ENCODE results near the gene SLC7A1. TPM values are rescaled to one million over a fixed set of nuclear protein-coding genes. Genes with fewer than 3 reads are reported as not detected.

The SLC7A1 gene
- total and polyA plus RNA-seq, 4 experiments from 2014 or later, result 2.8 to 42.6 (median 22.8) TPM

DNA sequence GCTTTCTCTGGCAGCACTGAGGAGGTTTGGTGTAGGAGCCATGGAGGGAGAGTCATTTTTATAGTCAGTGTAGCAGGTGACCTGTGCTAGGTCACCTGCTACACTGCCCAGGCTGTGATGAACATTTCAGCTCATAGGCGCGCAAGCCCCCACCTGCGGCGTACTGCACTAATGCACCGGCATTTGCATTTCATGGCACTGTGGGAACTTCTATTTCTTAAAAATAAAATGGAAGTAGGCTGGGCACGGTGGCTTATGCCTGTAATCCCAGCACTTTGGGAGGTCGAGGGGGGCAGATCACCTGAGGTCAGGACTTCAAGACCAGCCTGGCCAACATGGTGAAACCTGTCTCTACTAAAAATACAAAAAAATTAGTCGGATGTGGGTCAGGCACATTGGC is 101.0 kb downstream of the SLC7A1 start:
- intact Hi-C loops (cut with micrococcal nuclease), result no loop called here
- ChIA-PET POLR2A (ENCODE audit: partially characterized antibody) (no interaction called here), CTCF (ENCODE audit: partially characterized antibody) (interaction anchor here (0.7 to 5.0 kb wide), 2 partner anchors 15 to 215 kb away, joined by 3 to 27 read pairs; no protein-coding TSS in a partner anchor)

DNA sequence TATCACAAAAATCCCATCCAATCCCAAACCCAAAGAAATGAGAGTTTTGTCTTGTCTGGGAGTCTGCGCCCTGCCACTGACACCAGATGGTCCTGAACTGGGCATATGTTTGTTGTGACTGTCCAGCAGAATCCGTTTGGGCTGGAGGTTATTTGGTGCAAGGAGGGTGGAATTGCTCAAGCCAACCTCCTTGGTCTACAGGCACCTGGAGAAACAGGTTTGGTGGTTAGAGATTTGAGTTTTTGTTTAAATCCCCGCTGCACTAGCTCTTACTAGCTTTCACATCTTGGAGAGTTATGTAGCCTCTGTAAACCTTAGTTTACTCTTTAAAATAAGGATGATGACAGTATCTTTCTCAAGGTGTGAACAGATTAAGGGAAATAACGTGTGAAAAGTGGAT is 101.7 kb downstream of the SLC7A1 start:
- Histone ChIP-seq H3K27me3 (ENCODE audit: insufficient read depth, low read length) (no peaks in the 10 kb centered on the region), H3K4me3 (ENCODE audit: low read length in 2 of 2) (no peak overlapping the region), H3K27ac (ENCODE audit: low read depth, low read length) (no peak overlapping the region), H3K36me3 (ENCODE audit: insufficient read depth, low read length) (no peaks in the 10 kb centered on the region), H3K4me1 (ENCODE audit: insufficient read depth, low read length) (no peaks in the 10 kb centered on the region), H3K9me3 (ENCODE audit: control insufficient read depth in 1 of 2, low read length in 2 of 2) (no peaks in the 10 kb centered on the region)
- intact Hi-C loops (cut with micrococcal nuclease), result no loop called here
- no peaks in the 10 kb centered on the region for H3K9me3 Mint-ChIP-seq
- CTCF ChIA-PET (ENCODE audit: partially characterized antibody), result interaction anchor here (5.0 kb wide), 1 partner anchor 15 kb away, joined by 27 read pairs; no protein-coding TSS in a partner anchor
- no peak overlapping the region for H3K27ac Mint-ChIP-seq
- no peaks in the 10 kb centered on the region for H3K36me3 Mint-ChIP-seq
- DNase-seq, result no peak
- peaks cover 16 to 17% of the 10 kb centered on the region in 2 donors for H3K27me3 Mint-ChIP-seq
- POLR2A ChIA-PET (ENCODE audit: partially characterized antibody), result no interaction called here
- H3K4me1 Mint-ChIP-seq, result peaks cover 0 to 8% (median 7%) of the 10 kb centered on the region in 4 donors
- H3K4me3 Mint-ChIP-seq, result no peak overlapping the region

More for the DNA sequence above, 101.0 kb downstream of the SLC7A1 start:
- H3K4me1 Mint-ChIP-seq, result peaks cover 0 to 8% (median 7%) of the 10 kb centered on the region in 4 donors
- H3K4me3 Mint-ChIP-seq, result no peak overlapping the region
- H3K27ac ChIP-seq (ENCODE audit: low read depth, low read length), result no peak overlapping the region
- no peak overlapping the region for H3K4me3 ChIP-seq (ENCODE audit: low read length in 2 of 2)
- H3K9me3 Mint-ChIP-seq, result no peaks in the 10 kb centered on the region
- H3K27me3 Mint-ChIP-seq, result peaks cover 16 to 17% of the 10 kb centered on the region in 2 donors
- DNase-seq, result no peak
- no peaks in the 10 kb centered on the region for H3K27me3 ChIP-seq (ENCODE audit: insufficient read depth, low read length)
- no peaks in the 10 kb centered on the region for H3K36me3 Mint-ChIP-seq
- H3K4me1 ChIP-seq (ENCODE audit: insufficient read depth, low read length), result no peaks in the 10 kb centered on the region
- no peaks in the 10 kb centered on the region for H3K36me3 ChIP-seq (ENCODE audit: insufficient read depth, low read length)
- no peaks in the 10 kb centered on the region for H3K9me3 ChIP-seq (ENCODE audit: control insufficient read depth in 1 of 2, low read length in 2 of 2)
- no peak overlapping the region for H3K27ac Mint-ChIP-seq

- no peaks in the 10 kb centered on the region for H3K4me1 ChIP-seq (ENCODE audit: insufficient read depth, low read length)
- no peaks in the 10 kb centered on the region for H3K9me3 Mint-ChIP-seq
- H3K27me3 ChIP-seq (ENCODE audit: insufficient read depth, low read length), result no peaks in the 10 kb centered on the region
- no peaks in the 10 kb centered on the region for H3K36me3 Mint-ChIP-seq
- no peak overlapping the region for H3K4me3 Mint-ChIP-seq
- DNase-seq, result no peak
- peaks cover 0 to 6% (median 4%) of the 10 kb centered on the region in 4 donors for H3K4me1 Mint-ChIP-seq
- CTCF ChIA-PET (ENCODE audit: partially characterized antibody), result no interaction called here
- no peaks in the 10 kb centered on the region for H3K36me3 ChIP-seq (ENCODE audit: insufficient read depth, low read length)
- H3K9me3 ChIP-seq (ENCODE audit: control insufficient read depth in 1 of 2, low read length in 2 of 2), result no peaks in the 10 kb centered on the region
- no peak overlapping the region for H3K4me3 ChIP-seq (ENCODE audit: low read length in 2 of 2)
- peaks cover 11 to 17% of the 10 kb centered on the region in 2 donors for H3K27me3 Mint-ChIP-seq
- POLR2A ChIA-PET (ENCODE audit: partially characterized antibody), result no interaction called here
- no peak overlapping the region for H3K27ac Mint-ChIP-seq
- intact Hi-C loops (cut with micrococcal nuclease), result no loop called here
- H3K27ac ChIP-seq (ENCODE audit: low read depth, low read length), result no peak overlapping the region
Measured at GRCh38 chr13:29491248-29491647, 104.2 kb downstream of the SLC7A1 start.

DNA sequence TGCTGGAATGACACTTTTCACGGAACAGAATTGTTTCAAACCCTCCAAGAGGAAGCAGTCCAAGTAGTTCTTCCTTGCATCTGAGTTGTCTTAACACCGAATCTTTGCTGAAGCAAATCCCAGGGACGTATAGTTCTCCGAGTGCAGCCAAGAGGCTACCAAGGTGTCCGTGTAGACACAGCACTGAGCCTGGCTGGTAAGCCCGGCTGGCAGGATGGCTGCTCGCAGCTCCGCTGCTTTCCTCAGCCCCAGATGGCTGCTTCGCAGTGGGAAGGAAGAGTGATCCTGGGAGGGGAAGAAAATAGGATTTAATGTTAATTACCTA is 105.0 kb downstream of the SLC7A1 start:
- Histone ChIP-seq H3K27me3 (ENCODE audit: insufficient read depth, low read length) (no peaks in the 10 kb centered on the region), H3K4me1 (ENCODE audit: insufficient read depth, low read length) (no peaks in the 10 kb centered on the region), H3K36me3 (ENCODE audit: insufficient read depth, low read length) (no peaks in the 10 kb centered on the region), H3K27ac (ENCODE audit: low read depth, low read length) (no peak overlapping the region), H3K4me3 (ENCODE audit: low read length in 2 of 2) (no peak overlapping the region), H3K9me3 (ENCODE audit: control insufficient read depth in 1 of 2, low read length in 2 of 2) (no peaks in the 10 kb centered on the region)
- CTCF ChIA-PET (ENCODE audit: partially characterized antibody), result no interaction called here
- POLR2A ChIA-PET (ENCODE audit: partially characterized antibody), result no interaction called here
- Mint-ChIP-seq H3K27ac (no peak overlapping the region), H3K36me3 (no peaks in the 10 kb centered on the region), H3K27me3 (peaks cover 6 to 13% of the 10 kb centered on the region in 2 donors), H3K4me1 (no peaks in the 10 kb centered on the region), H3K9me3 (no peaks in the 10 kb centered on the region), H3K4me3 (no peak overlapping the region)
- no peak for DNase-seq
- intact Hi-C loops (cut with micrococcal nuclease), result no loop called here

DNA sequence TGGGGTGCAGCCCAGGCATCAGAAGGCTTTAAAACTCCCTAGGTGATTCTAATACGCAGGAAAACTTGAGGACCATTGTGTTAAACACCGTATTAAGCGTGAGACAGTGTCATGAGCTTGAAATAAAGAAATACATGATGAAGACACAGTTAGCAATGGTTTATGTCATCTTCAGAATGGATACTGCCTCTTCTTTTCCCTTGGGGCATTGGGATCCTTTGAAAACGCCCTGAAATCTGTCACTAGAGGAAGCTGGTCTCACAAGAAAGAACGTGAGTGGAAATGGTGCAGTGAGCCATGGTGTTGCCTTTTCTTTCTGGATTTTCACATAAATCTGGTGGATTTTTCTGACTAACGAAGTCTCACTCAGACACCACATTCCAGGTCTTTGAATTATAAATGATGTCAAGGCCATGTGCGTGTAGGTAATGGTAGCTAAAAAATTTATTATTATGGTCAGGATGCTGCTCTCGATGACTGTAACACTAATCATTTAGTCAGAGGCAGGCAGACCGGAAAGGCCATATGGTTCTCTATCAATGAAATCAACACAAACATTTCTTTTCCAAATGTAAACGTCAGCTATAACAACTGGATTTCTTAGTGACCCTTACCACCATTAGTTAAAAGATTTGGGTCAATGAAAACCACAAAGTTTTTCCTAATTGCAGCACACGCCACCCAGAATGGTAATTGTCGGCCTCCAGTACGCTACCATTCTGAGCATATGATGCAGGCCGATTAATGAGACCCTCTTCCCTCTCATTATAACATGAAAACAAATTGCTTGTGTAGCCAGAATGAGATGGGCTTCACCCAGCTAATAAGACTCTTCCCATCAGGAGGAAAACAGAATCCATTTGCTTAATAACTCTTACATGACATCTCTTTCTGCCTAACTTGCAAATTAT is 105.6 kb downstream of the SLC7A1 start:
- Histone ChIP-seq H3K4me3 (ENCODE audit: low read length in 2 of 2) (no peak overlapping the region), H3K9me3 (ENCODE audit: control insufficient read depth in 1 of 2, low read length in 2 of 2) (no peaks in the 10 kb centered on the region), H3K27me3 (ENCODE audit: insufficient read depth, low read length) (no peaks in the 10 kb centered on the region), H3K36me3 (ENCODE audit: insufficient read depth, low read length) (no peaks in the 10 kb centered on the region), H3K4me1 (ENCODE audit: insufficient read depth, low read length) (no peaks in the 10 kb centered on the region), H3K27ac (ENCODE audit: low read depth, low read length) (no peak overlapping the region)
- H3K27ac Mint-ChIP-seq, result no peak overlapping the region
- CTCF ChIA-PET (ENCODE audit: partially characterized antibody), result interaction anchor here (0.8 kb wide), 1 partner anchor 19 kb away, joined by 3 read pairs; no protein-coding TSS in a partner anchor
- H3K4me1 Mint-ChIP-seq, result no peaks in the 10 kb centered on the region
- peaks cover 9 to 14% of the 10 kb centered on the region in 2 donors for H3K27me3 Mint-ChIP-seq
- no peaks in the 10 kb centered on the region for H3K36me3 Mint-ChIP-seq
- no peak overlapping the region for H3K4me3 Mint-ChIP-seq
- no peak for DNase-seq
- H3K9me3 Mint-ChIP-seq, result no peaks in the 10 kb centered on the region
- intact Hi-C loops (cut with micrococcal nuclease), result no loop called here
- POLR2A ChIA-PET (ENCODE audit: partially characterized antibody), result no interaction called here

GRCh38 chr13:29487466-29488454 is 107.7 kb downstream of the SLC7A1 start:
- no peak overlapping the region for H3K27ac Mint-ChIP-seq
- Histone ChIP-seq H3K4me3 (ENCODE audit: low read length in 2 of 2) (no peak overlapping the region), H3K9me3 (ENCODE audit: control insufficient read depth in 1 of 2, low read length in 2 of 2) (no peaks in the 10 kb centered on the region), H3K36me3 (ENCODE audit: insufficient read depth, low read length) (no peaks in the 10 kb centered on the region), H3K4me1 (ENCODE audit: insufficient read depth, low read length) (no peaks in the 10 kb centered on the region), H3K27me3 (ENCODE audit: insufficient read depth, low read length) (no peaks in the 10 kb centered on the region), H3K27ac (ENCODE audit: low read depth, low read length) (no peak overlapping the region)
- no peaks in the 10 kb centered on the region for H3K4me1 Mint-ChIP-seq
- H3K36me3 Mint-ChIP-seq, result no peaks in the 10 kb centered on the region
- POLR2A ChIA-PET (ENCODE audit: partially characterized antibody), result interaction anchor here (0.6 kb wide), 1 partner anchor 173 kb away, joined by 4 read pairs; no protein-coding TSS in a partner anchor
- intact Hi-C loops (cut with micrococcal nuclease), result no loop called here
- no peak overlapping the region for H3K4me3 Mint-ChIP-seq
- CTCF ChIA-PET (ENCODE audit: partially characterized antibody), result no interaction called here
- H3K27me3 Mint-ChIP-seq, result peaks cover 7 to 11% of the 10 kb centered on the region in 2 donors
- H3K9me3 Mint-ChIP-seq, result no peaks in the 10 kb centered on the region
- no peak for DNase-seq

- no peaks in the 10 kb centered on the region for H3K9me3 ChIP-seq (ENCODE audit: control insufficient read depth in 1 of 2, low read length in 2 of 2)
- no peaks in the 10 kb centered on the region for H3K36me3 ChIP-seq (ENCODE audit: insufficient read depth, low read length)
- no peaks in the 10 kb centered on the region for H3K4me1 Mint-ChIP-seq
- H3K4me1 ChIP-seq (ENCODE audit: insufficient read depth, low read length), result no peaks in the 10 kb centered on the region
- no peaks in the 10 kb centered on the region for H3K36me3 Mint-ChIP-seq
- H3K27ac Mint-ChIP-seq, result no peak overlapping the region
- intact Hi-C loops (cut with micrococcal nuclease), result no loop called here
- no peak for DNase-seq
- H3K4me3 Mint-ChIP-seq, result no peak overlapping the region
- CTCF ChIA-PET (ENCODE audit: partially characterized antibody), result interaction anchor here (1.4 to 3.0 kb wide), 2 partner anchors 11 to 22 kb away, joined by 4 to 8 read pairs; no protein-coding TSS in a partner anchor
- POLR2A ChIA-PET (ENCODE audit: partially characterized antibody), result no interaction called here
- H3K27me3 Mint-ChIP-seq, result peaks cover 7 to 11% of the 10 kb centered on the region in 2 donors
- no peak overlapping the region for H3K27ac ChIP-seq (ENCODE audit: low read depth, low read length)
- H3K4me3 ChIP-seq (ENCODE audit: low read length in 2 of 2), result no peak overlapping the region
- no peaks in the 10 kb centered on the region for H3K27me3 ChIP-seq (ENCODE audit: insufficient read depth, low read length)
- no peaks in the 10 kb centered on the region for H3K9me3 Mint-ChIP-seq
Measured at GRCh38 chr13:29486551-29486950, 108.9 kb downstream of the SLC7A1 start.
